Stimulated activated CD4-positive, alpha-beta T cell treated with anti-CD3 and anti-CD28 coated beads, TNF-alpha, amount 100 ng/mL, for 1 hour (primary cell): ENCODE measurements around the gene ECI1.
A peak's percentile ranks its signal among the peaks of the same experiment; 100 is the strongest.
"Not testable (repeated sequence)": the region's sequence is repeated elsewhere in the genome, so short reads cannot be mapped to it uniquely, and the experiment has no call there.

Experiments used
- DNase-seq, 3 donors: peaks; one replicate each; pipeline ENCODE4 v3.0.0-alpha.2; 2020; ENCODE audit warnings: low read depth in 3 of 3, low spot score in 1 of 3

The ECI1 gene

DNA sequence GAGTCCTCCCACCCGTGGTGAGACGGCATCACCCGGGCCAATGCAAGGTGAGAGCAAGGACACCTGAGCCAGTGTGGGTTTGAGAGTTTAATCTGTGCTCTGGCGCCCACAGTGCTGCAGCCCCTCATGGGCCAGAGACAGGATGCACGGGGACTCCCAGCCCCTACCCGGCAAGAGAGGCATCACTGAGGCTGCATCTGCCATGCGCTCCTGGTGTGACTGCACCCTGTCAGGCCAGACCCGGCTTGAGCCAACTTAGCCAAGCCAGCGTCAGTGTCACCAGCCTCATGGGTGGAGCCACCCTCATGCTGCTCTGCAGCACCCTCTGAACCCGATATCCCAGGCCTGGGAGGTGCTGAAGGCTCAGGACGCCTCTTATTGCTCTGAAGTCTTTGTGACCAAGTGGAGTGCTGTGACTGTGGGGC, 39.5 kb downstream of the ECI1 start:
- DNase-seq, result no peak

DNA sequence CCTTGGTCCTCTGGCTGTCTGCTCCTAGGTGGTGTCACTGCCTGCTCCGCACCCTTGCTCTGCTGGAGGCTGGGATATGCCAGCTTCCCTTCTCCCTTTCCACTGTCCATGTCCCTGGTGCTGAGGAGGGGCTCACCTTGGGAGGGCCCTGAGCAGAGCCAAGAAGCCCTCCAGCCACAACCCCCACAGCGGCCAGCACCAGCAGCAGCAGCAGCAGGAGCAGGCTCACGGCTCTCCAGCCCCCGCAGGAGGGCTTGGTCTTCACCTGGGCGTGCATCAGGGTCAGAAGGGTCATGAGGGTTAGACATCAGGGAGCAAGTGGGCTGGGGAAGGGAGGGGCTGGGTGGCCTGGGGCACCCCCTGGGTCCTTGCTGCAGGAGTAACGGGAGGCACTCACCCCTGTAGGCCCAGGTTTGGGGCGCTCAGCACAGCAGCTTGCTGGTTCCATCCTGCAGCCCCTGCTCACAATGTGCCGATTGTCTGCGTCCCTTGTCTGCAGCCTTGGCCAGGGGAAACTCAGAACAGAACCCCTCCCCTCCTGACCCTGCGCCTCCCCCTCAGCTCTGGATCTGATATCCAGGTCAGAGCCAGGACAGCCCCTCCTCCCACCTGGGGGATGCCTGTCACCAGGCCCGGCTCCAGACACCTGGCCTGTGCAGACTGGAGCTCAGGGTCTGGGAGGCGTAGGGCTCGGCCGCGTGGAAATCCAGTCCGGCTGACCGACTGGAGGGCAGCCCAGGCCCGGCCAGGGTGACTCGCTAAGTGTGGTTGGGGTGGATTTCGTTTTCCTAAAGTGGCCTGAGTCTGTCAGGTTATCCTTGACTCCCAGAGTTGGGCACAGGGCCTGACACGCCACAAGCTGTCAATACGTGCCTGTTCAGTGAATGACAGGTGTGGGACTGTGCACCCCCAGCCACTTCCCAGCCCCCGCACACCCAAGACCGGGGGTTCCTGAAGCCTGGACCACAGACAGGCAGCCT, 40.7 kb downstream of the ECI1 start, which contains the start of gene BRICD5:
BRICD5 (minus strand) TSS at position 478 of the 980 bp plus-strand sequence; CDS start at position 448, 30 bp downstream.
- no peak for DNase-seq

GRCh38 chr16:2210009-2210332, 41.4 kb downstream of the ECI1 start:
- DNase-seq, result no peak

- DNase-seq, result no peak
Observed at GRCh38 chr16:2209258-2210008, 42.0 kb downstream of the ECI1 start.

DNA sequence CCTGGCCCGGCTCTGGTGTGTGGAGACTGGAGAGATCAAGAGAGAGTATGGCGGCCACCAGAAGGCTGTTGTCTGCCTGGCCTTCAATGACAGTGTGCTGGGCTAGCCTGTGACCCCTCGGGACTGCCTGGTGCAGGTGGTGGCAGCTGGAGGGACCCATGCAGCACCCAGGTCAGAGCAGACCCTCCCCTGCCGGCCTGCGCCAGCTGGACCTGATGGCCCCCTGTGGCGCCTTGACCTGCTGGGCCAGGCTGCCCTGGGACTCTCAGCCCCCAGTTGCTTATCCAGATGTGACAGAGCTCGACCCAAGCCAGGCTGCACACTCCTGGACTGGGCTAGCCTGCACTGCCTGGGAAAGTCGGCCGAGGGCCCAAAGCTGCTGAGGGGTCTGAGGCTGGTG, 42.6 kb downstream of the ECI1 start:
- DNase-seq, result no peak

DNA sequence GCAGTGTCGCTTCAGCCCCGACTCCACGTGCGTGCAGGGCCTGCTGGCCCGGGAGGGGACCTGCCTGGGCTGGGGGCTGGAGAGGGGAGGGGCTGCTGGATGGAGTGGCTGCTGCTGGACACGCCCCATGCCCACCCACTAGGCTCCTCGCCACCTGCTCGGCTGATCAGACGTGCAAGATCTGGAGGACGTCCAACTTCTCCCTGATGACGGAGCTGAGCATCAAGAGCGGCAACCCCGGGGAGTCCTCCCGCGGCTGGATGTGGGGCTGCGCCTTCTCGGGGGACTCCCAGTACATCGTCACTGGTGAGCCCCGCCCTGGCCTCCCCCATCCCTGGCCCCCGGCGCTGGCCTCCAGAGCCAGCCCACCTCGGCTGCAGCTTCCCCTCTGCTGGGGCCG, 43.1 kb downstream of the ECI1 start:
- no peak for DNase-seq

GRCh38 chr16:2207872-2208271, 43.5 kb downstream of the ECI1 start:
- DNase-seq, result no peak

DNA sequence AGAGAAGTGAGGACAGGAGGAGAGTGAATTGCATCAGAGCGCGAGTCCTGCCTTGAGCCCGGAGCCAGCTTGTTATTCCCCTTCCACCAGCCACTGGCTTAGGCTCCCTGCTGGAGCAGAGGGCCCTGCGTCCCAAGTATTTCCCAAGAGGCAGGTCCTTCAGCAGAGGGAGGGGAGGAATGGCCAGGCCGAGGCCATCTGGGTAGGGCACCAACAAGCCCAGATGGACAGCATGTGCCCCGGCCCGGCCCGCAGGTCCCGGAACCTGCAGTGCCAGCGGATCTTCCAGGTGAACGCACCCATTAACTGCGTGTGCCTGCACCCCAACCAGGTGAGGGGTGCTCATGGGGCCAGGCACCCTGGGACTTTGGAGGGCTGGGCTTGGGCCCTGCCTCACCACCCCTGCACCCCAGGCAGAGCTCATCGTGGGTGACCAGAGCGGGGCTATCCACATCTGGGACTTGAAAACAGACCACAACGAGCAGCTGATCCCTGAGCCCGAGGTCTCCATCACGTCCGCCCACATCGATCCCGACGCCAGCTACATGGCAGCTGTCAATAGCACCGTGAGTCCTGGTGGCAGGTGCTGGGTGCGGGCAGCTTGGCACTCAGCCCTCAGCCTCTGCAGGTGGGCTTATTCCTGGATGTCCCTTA, 44.5 kb downstream of the ECI1 start:
- no peak for DNase-seq

DNA sequence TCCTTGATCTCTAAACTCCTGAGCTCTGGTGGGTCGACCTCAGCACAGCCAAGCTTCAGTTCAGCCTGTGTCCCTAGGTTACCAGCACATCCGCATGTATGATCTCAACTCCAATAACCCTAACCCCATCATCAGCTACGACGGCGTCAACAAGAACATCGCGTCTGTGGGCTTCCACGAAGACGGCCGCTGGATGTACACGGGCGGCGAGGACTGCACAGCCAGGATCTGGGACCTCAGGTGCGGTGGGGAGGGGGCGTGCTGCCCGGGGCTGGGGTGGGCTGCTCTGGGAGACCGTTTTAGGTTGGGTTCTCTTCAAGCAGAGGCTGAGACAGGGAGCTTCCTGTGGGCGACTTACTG, 45.0 kb downstream of the ECI1 start:
- DNase-seq, result no peak

GRCh38 chr16:2205967-2206313, 45.4 kb downstream of the ECI1 start:
- DNase-seq, result no peak

DNA sequence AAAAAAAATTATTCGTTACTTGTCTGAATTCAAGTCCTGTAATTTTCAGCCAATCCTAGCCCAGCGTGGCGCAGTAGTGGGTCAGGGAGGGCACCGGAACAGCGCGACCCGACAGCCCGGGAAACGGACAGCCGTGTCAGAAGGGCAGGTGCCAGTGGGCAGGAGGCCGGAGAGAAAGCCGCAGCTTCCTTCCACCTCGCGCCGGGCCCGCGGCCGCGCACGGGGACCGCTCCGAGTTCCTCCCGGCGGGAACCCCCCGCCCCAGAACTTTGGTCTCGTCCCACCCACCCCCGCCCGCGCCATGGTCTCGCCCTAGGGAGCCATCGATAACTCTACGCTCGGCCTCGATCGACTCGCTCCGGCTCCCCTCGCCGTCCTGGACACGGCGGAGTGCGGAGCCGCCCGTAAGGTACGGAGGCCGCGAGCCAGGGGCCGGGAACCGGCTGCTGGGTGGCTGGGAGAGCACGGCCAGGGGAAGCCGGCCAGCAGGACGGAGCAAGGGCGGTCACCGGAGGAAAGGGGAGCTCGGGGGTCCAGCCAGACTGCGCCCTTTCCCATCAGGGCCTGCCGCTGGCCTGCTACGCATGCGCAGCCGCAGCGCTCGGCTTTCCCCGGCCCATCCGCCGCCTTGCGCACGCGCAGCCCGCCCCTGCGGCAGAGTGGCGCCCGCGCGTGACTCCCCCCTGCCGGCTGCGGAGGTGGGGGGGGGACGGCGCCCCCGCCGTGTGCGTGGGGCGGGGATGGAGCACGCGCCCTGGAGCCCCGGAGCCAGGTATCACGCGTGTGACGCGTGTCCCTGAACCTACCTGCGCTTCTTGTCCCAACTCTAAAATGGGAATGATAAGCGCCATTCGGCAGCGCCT, 46.1 kb downstream of the ECI1 start, which contains the start of gene MLST8:
MLST8 (plus strand) TSS at position 351 of the 863 bp plus-strand sequence. CDS start 632 bp downstream, outside the sequence.
- peak; percentile 79 to 87 (median 86) for DNase-seq

DNA sequence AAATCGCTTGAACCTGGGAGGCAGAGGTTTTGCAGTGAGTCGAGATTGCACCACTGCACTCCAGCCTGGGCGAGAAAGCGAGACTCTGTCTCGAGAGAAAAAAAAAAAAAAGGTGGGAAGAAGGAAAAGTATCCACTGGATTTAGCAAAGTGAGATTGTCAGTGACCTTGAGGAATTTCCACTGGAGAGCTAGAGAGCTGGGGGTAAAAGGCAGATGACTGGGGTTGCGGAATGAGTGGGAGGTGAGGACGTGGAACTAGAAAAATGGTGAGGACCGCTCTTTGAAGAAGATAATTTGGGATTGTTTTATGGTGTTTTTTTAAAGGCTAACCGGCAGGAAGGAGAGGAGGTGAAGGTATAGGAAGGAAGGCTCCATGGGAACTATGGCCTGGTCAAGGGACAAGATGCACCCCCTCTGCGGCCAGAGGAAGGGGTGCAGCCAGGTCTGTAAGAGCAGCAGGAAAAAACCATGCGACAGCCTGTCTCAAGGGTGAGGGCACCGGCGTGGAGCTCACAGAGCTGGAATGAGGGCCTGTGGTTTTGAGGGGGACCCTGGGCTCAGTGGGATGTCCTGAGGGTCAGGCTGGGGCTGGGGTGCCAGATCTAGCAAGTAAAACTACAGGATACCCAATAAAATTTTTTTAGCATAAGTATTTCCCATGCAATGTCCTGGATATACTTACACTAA, 46.8 kb downstream of the ECI1 start:
- no peak for DNase-seq

DNA sequence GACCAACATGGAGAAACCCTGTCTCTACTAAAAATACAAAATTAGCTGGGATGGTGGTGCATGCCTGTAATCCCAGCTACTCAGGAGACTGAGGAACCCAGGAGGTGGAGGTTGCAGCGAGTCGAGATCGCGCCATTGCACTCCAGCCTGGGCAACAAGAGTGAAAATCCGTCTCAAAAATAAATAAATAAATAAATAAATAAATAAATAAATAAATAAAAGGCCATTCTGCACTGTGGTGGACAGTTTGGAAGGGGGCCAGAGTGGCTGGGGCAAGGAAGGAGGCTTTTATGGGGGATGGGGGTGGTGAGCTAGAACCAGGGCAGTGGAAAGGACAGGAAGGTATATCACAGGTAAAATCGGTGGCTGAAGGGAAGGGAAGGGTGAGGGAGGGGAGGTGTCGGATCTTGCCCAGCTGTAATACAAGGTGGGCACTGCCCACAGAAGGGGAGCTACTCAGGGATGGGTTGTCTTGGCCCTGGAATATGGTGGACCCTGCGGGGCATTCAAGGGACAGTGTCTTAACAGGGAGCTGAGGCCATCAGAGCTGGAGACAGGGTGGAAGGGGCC, 48.2 kb downstream of the ECI1 start:
- DNase-seq, result not testable (repeated sequence)

DNA sequence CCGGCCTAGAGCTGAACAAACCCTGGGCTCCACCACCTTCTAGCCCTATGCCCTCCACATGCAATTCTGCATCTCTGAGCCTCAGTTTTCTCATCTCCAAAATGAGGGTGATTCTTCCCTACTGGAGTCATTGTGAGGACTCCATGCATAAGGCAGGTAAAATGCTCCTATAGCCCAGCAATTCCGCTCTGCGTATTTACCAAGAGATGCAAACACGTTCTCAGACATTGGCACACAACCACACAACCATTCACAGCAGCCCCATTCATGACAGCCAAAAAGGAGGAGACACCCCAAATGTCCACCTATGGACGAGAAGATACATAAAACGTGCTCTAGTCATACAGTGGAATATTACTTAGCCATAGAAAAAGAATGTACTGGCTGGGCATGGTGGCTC, 51.1 kb downstream of the ECI1 start:
- no peak for DNase-seq

- no peak for DNase-seq
Observed at GRCh38 chr16:2199621-2200139, 51.7 kb downstream of the ECI1 start.

DNA sequence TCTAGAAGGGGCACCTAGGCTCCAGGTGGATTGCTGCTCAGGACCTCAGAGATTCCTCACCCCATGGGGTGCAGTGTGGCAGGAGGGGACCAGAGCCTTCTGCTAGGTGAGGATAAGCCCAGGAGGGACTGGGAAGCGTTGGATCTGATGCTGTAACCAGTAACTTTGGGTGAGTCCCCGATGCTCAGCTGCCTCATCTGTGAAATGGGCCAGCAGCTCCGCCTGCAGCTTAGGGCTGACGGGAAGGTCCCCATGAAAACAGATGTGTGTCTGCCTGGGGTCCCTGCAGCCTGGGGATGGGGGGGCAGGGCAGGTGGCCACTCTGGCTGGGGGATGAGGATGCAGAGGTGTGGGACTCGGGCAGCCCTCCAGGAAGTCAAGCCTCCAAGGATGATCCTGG, 52.3 kb downstream of the ECI1 start:
- DNase-seq, result no peak

- DNase-seq, result no peak
Observed at GRCh38 chr16:2198283-2198682, 53.1 kb downstream of the ECI1 start.

DNA sequence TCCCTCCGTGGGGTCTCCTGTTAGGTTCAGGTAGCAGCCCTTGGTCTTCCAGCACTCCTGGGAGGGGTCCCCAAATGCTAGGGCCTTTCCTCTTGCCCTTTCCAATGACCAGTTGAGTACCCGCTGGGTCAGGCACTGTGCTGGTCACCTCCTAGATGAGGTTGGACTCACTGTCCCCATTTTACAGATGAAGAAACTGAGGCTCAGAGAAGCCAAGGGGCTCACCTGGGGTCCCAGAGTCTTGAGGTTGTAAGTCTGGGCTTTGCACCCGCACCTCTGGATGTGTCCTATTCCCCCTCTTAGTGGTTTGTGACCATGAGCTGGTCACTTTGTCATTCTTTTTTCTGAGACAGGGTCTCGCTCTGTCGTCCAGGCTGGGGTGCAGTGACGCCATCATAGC, 53.6 kb downstream of the ECI1 start:
- DNase-seq, result no peak

DNA sequence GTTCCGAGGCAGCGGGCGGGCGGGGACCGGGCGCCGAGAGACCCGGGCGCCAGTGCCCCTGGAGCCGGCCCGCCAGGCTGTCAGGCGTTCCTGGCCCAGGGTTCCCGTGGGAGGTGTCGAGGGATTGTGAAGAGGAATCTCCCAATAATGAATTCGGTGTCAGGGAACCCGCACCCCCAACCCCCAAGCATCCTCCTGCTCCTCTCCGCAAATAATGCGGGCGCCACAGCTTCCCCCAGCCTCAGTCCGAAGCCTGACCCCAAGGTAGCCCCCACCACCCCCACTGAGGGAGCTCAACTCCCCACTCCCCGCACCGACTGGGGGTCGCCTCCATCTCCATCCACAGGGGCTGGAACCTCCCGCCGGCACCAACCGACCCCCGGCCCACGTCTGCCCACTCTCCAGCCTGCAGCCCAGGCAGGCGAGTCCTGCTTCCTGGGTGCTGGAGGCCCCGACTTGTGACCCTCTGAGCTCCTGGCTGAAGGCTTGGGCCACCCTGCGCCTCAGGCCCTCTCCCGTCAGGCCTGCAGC, 54.3 kb downstream of the ECI1 start:
- DNase-seq, result no peak
